Endothelial cell of umbilical vein (primary cell): ENCODE results near the gene LPIN1. TPM values are rescaled to one million over a fixed set of nuclear protein-coding genes. Genes with fewer than 3 reads are reported as not detected.

Experiments
- BruUV-seq: library from RNA; stranded (reverse); fragments of 400-500 nt; replicated peaks from 2 replicates; lab custom pipeline; 2021; lab: Mats Ljungman, UMichigan
- CTCF ChIA-PET: fragments of 300-600, 350-600 bp; sonication (Branson Sonifier 250); formaldehyde crosslinking; loops from one replicate; lab custom pipeline; 2021; ENCODE audit warnings: antibody characterized with exemption, inconsistent platforms; lab: Charles Lee
- POLR2A ChIA-PET: fragments of 300-600, 350-600 bp; sonication (Branson Sonifier 250); formaldehyde crosslinking; loops from one replicate; lab custom pipeline; 2021; ENCODE audit warnings: antibody characterized with exemption, inconsistent platforms; lab: Charles Lee
- DNase-seq: peaks from one replicate; pipeline ENCODE4 v3.0.0-alpha.2; 2011; ENCODE audit warnings: low read depth, low spot score
- FAIRE-seq: peaks from 2 replicates; lab custom pipeline; 2011; peaks lifted over from hg19 to GRCh38; lab: Jason Lieb, UNC
- H2AFZ ChIP-seq: 2 replicates; pipeline ENCODE4 v1.6.0; 2012; ENCODE audit warnings: low read depth, low read length, control low read depth, inconsistent platforms
- H3K27ac ChIP-seq: 2 replicates; pipeline ENCODE4 v1.5.1; 2011; ENCODE audit warnings: low read depth, mild to moderate bottlenecking, control low read depth, low read length, moderate library complexity; ENCODE audit not compliant: insufficient read depth
- H3K27me3 ChIP-seq, 2 experiments: 2 replicates each; pipeline versions ENCODE4 v1.6.0 to v1.6.1; 2011; ENCODE audit warnings: low read length in 2 of 2, mixed read lengths in 1 of 2; ENCODE audit not compliant: control insufficient read depth in 2 of 2, insufficient read depth in 2 of 2
- H3K36me3 ChIP-seq, 2 experiments: 2 replicates in 1 of 2; 3 replicates in 1 of 2; pipeline ENCODE4 v1.5.1; 2011; ENCODE audit warnings: low read length in 2 of 2, mild to moderate bottlenecking in 1 of 2, moderate library complexity in 1 of 2; ENCODE audit not compliant: control insufficient read depth in 2 of 2, insufficient read depth in 2 of 2; ENCODE audit errors: extremely low read depth in 1 of 2
- H3K4me1 ChIP-seq: 3 replicates; pipeline ENCODE4 v1.5.1; 2011; ENCODE audit warnings: mild to moderate bottlenecking, low read length; ENCODE audit not compliant: control insufficient read depth, insufficient read depth; ENCODE audit errors: extremely low read depth
- H3K4me2 ChIP-seq: 2 replicates; pipeline ENCODE4 v1.6.1; 2011; ENCODE audit warnings: low read length, control low read depth, mixed read lengths; ENCODE audit not compliant: insufficient read depth
- H3K4me3 ChIP-seq, 3 experiments: fragments of 200-600 bp in 1 of 3; sonication (generic), shearing (Covaris generic) in 1 of 3; replicated peaks in 1 of 3; 2 replicates each; pipeline ENCODE4 v1.5.1; 2011 to 2016; ENCODE audit warnings: control low read depth in 3 of 3, low read length in 3 of 3, mild to moderate bottlenecking in 2 of 3, inconsistent platforms in 1 of 3, low read depth in 1 of 3, moderate library complexity in 1 of 3; ENCODE audit not compliant: insufficient read depth in 1 of 3
- H3K79me2 ChIP-seq: 2 replicates; pipeline ENCODE4 v1.6.0; 2012; ENCODE audit warnings: low read length, inconsistent platforms; ENCODE audit not compliant: control insufficient read depth, insufficient read depth
- H3K9ac ChIP-seq: replicated peaks from 2 replicates; pipeline ENCODE3; 2011; ENCODE audit warnings: low read length, control low read depth; ENCODE audit not compliant: insufficient read depth; ENCODE audit errors: extremely low read depth
- H3K9me1 ChIP-seq: replicated peaks from 3 replicates; pipeline ENCODE4 v1.6.0; 2011; ENCODE audit warnings: mild to moderate bottlenecking, low read length; ENCODE audit not compliant: control insufficient read depth, insufficient read depth; ENCODE audit errors: extremely low read depth
- H3K9me3 ChIP-seq: replicated peaks from 2 replicates; pipeline ENCODE4 v1.5.1; 2012; ENCODE audit warnings: low read length, inconsistent platforms; ENCODE audit not compliant: control insufficient read depth, insufficient read depth
- H4K20me1 ChIP-seq: replicated peaks from 2 replicates; pipeline ENCODE3; 2011; ENCODE audit warnings: mild to moderate bottlenecking, low read length; ENCODE audit not compliant: control insufficient read depth, insufficient read depth; ENCODE audit errors: extremely low read depth
- CTCF ChIP-seq, 2 donors: IDR thresholded peaks; 1 replicate in 1 of 2; 2 replicates in 1 of 2; pipeline ENCODE4 v1.5.1; 2011; ENCODE audit warnings: low read length in 2 of 2, mild to moderate bottlenecking in 2 of 2, moderate library complexity in 2 of 2, control low read depth in 1 of 2, inconsistent platforms in 1 of 2, low read depth in 1 of 2; ENCODE audit not compliant: insufficient read depth in 1 of 2; ENCODE audit errors: extremely low read depth in 1 of 2
- EZH2 ChIP-seq: IDR thresholded peaks from 2 replicates; pipeline ENCODE4 v1.6.1; 2012; ENCODE audit warnings: borderline replicate concordance, low read depth, mild to moderate bottlenecking, moderate library complexity, low read length, inconsistent platforms; ENCODE audit not compliant: severe bottlenecking
- FOS ChIP-seq: IDR thresholded peaks from 2 replicates; pipeline ENCODE4 v1.6.1; 2011; ENCODE audit warnings: mild to moderate bottlenecking, low read length, moderate library complexity, borderline replicate concordance; ENCODE audit not compliant: insufficient read depth
- GATA2 ChIP-seq: IDR thresholded peaks from 2 replicates; pipeline ENCODE4 v1.7.0; 2011; ENCODE audit warnings: low read depth, mild to moderate bottlenecking, moderate library complexity, mixed read lengths, low read length; ENCODE audit not compliant: insufficient read length, insufficient read depth
- JUN ChIP-seq: IDR thresholded peaks from 2 replicates; pipeline ENCODE4 v1.6.1; 2011; ENCODE audit warnings: borderline replicate concordance, low read depth; ENCODE audit not compliant: insufficient read length, insufficient read depth
- MYC ChIP-seq: IDR thresholded peaks from one replicate; pipeline ENCODE4 v1.6.1; 2011; ENCODE audit warnings: mild to moderate bottlenecking, low read depth, low read length
- POLR2A ChIP-seq: IDR thresholded peaks from 2 replicates; pipeline ENCODE4 v1.6.1; 2012; ENCODE audit warnings: low read depth, mild to moderate bottlenecking, control low read depth, low read length
- POLR2AphosphoS5 ChIP-seq: IDR thresholded peaks from 2 replicates; pipeline ENCODE4 v1.6.1; 2012; ENCODE audit warnings: low read depth, mild to moderate bottlenecking, control low read depth, low read length, moderate library complexity; ENCODE audit not compliant: insufficient read depth
- dilution Hi-C: fragments of 300-500 bp; cut with MboI; formaldehyde crosslinking; loops from one replicate; pipeline ENCODE4 v1.15.0; 2019; ENCODE audit warnings: low sequenced_read_pairs; ENCODE audit not compliant: extremely low pct_ligation_motif_present
- intact Hi-C: fragments of 100-400 bp; cut with micrococcal nuclease; formaldehyde crosslinking; loops from one replicate; pipeline ENCODE4 v1.10.0; 2022
- microRNA counts: library from miRNA; unstranded; fragments of <30 nt; microRNA quantifications from one replicate; lab custom pipeline; 2016
- microRNA-seq: library from miRNA; unstranded; fragments of <30 nt; microRNA quantifications from one replicate; pipeline ENCODE4 v1.2.0, GENCODE V29; 2021; ENCODE audit warnings: borderline number of aligned reads, borderline replicate concordance
- polyA plus RNA-seq, 4 experiments: library from polyadenylated mRNA; depleted of rRNA in 3 of 4; stranded (reverse) in 3 of 4; unstranded in 1 of 4; fragments of >200 nt; gene quantifications; 2 replicates each; pipeline versions ENCODE4 v1.2.1 to v1.2.3, GENCODE V29; 2011 to 2012; ENCODE audit warnings: missing spikeins in 1 of 4
- small RNA-seq: library from RNA; depleted of rRNA; stranded (forward); fragments of <200 nt; gene quantifications from one replicate; pipeline ENCODE3, GENCODE V24; 2012; ENCODE audit warnings: low replicate concordance, low read depth; ENCODE audit not compliant: insufficient read depth, insufficient read length
- total RNA-seq: library from RNA; stranded (reverse); gene quantifications from 2 replicates; pipeline ENCODE4 v1.2.3, GENCODE V29; 2021
- TF ChIP-seq, protein P1 (sequence below): IDR thresholded peaks from 2 replicates; pipeline ENCODE4 v1.6.1; 2011; ENCODE audit not compliant: insufficient read depth, insufficient read length

LPIN1 gene
- total and polyA plus RNA-seq, 2 donors (not counting 3 experiments of a cell fraction or from before 2014, with no cell fraction given): 26.6 to 80.4 TPM

- H2AFZ ChIP-seq: no peak overlapping the region
- H3K9me1 ChIP-seq: no peaks in the 10 kb centered on the region
- no TSS peak for BruUV-seq
- intact Hi-C loops (no loop called here), dilution Hi-C loops (no loop called here)
- ChIA-PET CTCF (interaction anchor here (1.5 to 1.7 kb wide), 2 partner anchors 14 to 1130 kb away, joined by 5 read pairs; no protein-coding TSS in a partner anchor), POLR2A (no interaction called here)
- H3K4me3 ChIP-seq: no peak overlapping the region
- H3K79me2 ChIP-seq: no peaks in the 10 kb centered on the region
- no peak overlapping the region for H3K27ac ChIP-seq
- H3K4me1 ChIP-seq: peaks cover 3% of the 10 kb centered on the region
- FAIRE-seq: no peak
- H3K9ac ChIP-seq: no peak overlapping the region
- no peak overlapping the region for H3K4me2 ChIP-seq
- H3K27me3 ChIP-seq: no peaks in the 10 kb centered on the region
- TF ChIP-seq JUN: no peak
- no peak for TF ChIP-seq FOS
- no peak for TF ChIP-seq POLR2A
- TF ChIP-seq GATA2: no peak
- TF ChIP-seq MYC: no peak
- no peak for TF ChIP-seq EZH2
- no peak for TF ChIP-seq CTCF (IDR thresholded peaks at IDR 0.05; ENCODE audit: extremely low read depth in 1 of 2, insufficient read depth in 1 of 2, low read depth in 1 of 2, low read length in 2 of 2)
- no peak for TF ChIP-seq POLR2AphosphoS5
- TF ChIP-seq, protein P1, sequence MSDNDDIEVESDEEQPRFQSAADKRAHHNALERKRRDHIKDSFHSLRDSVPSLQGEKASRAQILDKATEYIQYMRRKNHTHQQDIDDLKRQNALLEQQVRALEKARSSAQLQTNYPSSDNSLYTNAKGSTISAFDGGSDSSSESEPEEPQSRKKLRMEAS: no peak
- H3K9me3 ChIP-seq: no peaks in the 10 kb centered on the region
- no peaks in the 10 kb centered on the region for H4K20me1 ChIP-seq
- DNase-seq: no peak
- no peaks in the 10 kb centered on the region for H3K36me3 ChIP-seq
Observed at GRCh38 chr2:11876889-11877288, 130.5 kb downstream of the LPIN1 start.

MicroRNAs encoded within 50 kb of the gene (microRNA counts, 767-probe panel; counts per million panel counts)
- microRNA hsa-miR-548s (lab: Ali Mortazavi, UCI): 723 counts per million, percentile 96 among the panel's probes with 10 or more counts

Small RNA genes lying within 50 kb of the gene (microRNA-seq; reads per million reads assigned to microRNA genes)
- not detected for gene MIR4262
- not detected for gene MIR548S

Small RNA genes lying within 50 kb of the gene (small RNA-seq; reads per million reads assigned to genes)
- gene MIR4262: not detected
- gene MIR548S: not detected

Other genes with a start within 250 kb of the LPIN1 start
- gene GREB1, start 212.6 kb upstream of the LPIN1 start, total RNA-seq: 0.23 and 0.58 TPM in 2 replicates
- 0.17 and 0.19 TPM in 2 replicates for gene GREB1, start 212.6 kb upstream of the LPIN1 start, polyA plus RNA-seq
- not detected in 2 replicates for gene NTSR2, start 76.4 kb upstream of the LPIN1 start, total RNA-seq
- not detected in 2 replicates for gene NTSR2, start 76.4 kb upstream of the LPIN1 start, polyA plus RNA-seq